NCI-H2081 (cell line): Measurements from ENCODE around the gene CACNA2D1.

ENCODE experiments used
- DNase-seq, 2 experiments: peaks; one replicate each; lab custom pipeline; 2025; lab: John Stamatoyannopoulos, UW

The CACNA2D1 gene

GRCh38 chr7:82109288-82109687 lies 334.3 kb downstream of the CACNA2D1 start:
- no peak for DNase-seq

DNA sequence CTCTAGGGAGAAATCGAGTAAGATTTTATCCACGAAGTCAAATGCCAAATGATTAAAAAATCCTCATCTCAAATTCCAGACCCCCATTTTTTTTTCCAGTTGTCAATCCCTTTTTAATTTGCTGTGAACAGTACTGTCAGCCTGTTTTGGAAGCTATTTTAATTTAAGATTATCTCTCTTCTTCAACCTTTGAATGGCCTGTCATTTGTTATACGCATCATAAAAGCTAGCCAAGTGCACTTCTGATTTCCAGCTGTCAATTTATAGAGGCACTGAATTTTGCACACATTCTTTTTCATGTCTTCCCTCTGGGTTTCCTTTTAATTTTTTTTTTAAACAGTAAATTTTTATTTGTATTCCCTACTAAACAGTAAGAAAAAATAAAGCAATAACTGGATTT lies 337.4 kb downstream of the CACNA2D1 start:
- DNase-seq: no peak

DNA sequence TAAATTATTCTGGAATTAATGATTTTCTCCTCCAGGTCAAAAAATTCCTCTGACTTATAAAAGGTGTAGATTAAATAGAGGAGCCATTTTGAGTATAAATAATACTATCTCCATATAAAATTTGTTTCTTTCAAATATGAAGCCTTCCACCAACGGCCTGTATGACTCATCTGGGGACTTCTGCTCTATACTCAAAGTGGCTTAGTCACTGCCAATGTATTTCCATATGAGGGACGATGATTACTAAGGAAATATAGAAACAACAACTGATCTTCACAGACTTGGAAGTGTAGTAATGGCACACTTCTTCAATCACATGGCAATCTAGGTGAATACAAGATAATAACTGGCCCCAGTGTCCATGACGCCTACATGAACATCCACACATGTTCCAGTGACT lies 338.1 kb downstream of the CACNA2D1 start:
- DNase-seq: no peak

GRCh38 chr7:82098414-82098813 lies 345.2 kb downstream of the CACNA2D1 start:
- no peak for DNase-seq

DNA sequence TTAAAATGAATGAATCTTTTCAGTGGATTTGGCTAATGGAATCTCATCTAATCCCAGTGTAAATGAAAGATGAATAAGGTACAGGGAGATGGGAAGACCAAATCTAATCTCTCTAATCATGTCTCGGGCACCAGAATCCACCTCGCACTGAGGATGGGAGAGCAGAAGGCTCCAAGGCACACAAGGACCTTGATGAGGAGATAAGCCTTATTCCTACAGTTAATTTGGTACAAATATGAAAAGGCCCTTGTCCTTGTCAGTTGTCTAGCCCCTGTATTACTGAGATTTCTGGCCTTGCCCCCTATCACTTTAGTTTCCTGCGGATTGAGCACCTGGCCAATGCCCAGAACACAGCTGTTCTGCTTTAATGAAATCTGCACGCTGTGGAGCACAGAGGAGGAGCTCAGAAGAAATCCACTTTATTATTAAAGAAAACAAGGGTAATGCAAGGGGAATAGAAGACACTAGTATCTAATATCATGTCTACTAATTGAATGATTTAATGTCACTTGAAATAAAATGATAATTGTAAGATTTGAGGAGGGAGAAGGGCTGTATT lies 352.4 kb downstream of the CACNA2D1 start:
- DNase-seq: no peak

- DNase-seq: no peak
These were observed 356.5 kb downstream of the CACNA2D1 start for GRCh38 chr7:82087099-82087498.

- no peak for DNase-seq
These were observed 358.5 kb downstream of the CACNA2D1 start for GRCh38 chr7:82085116-82085515.

- no peak for DNase-seq
These were observed 361.8 kb downstream of the CACNA2D1 start for GRCh38 chr7:82081644-82082224.

DNA sequence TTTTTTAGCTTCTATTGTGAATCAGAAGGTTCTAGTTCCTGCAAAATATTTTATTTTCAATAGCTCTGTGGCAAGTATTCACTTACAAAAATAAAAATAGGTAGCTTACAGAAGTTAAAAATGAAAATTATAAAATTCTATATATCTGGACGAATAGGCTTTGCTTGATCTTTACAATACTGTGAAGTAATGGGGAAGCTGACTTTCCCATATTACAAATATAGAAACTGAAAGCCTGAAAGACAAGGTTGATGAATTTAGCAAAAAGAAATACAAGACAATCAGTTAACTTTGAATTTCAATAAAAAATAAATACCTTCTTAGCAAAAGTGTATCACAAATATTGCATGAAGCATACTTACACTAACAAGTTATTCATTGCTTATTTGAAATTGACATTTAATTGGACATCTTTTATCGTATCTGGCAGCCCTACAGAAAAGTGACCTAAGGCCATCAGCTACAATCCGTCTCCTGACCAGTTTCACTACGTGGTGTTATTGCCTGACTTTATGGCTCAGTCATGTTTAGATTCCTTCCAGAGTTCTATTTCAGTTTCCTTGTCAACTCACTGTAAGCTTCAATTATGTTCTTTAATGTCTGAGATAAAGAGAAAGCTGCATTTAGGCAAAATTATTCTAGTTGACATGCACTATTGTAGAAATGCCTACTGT lies 363.2 kb downstream of the CACNA2D1 start:
- DNase-seq: no peak

DNA sequence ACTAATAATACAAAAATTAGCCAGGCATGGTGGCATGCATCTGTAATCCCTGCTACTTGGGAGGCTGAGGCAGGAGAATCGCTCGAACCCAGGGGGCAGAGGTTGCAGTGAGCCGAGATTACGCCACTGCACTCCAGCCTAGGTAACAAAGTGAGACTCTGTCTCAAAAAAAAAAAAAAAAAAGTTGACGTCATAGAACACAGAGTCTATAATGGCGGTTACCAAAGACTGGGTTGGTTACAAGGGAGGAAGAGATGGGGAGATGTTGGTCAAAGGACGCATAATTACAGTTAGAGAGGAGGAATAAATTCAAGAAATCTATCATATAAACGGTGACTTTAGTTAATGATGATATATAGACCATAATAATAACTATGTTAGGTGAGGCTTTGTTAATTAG lies 364.1 kb downstream of the CACNA2D1 start:
- no peak for DNase-seq

- DNase-seq: no peak
These were observed 364.8 kb downstream of the CACNA2D1 start for GRCh38 chr7:82078807-82079206.

DNA sequence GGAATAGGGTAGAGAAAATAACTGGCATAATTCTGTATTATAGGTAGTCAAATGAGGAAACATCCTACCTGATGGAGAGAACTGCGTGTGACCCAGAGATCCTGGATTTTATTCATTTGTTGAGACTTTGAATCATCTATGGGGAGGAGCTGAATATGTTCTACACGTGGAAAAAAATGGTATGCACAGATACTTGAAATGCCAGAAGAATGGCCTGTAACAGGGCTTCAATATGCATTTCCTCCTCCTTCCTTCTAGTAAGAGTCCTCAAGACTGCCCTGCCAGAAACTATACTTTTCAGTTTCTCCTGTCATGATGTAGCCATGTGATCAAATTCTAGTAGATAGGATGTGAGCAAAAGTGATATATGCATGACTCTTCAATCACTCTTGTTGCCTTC lies 372.1 kb downstream of the CACNA2D1 start:
- DNase-seq: no peak

DNA sequence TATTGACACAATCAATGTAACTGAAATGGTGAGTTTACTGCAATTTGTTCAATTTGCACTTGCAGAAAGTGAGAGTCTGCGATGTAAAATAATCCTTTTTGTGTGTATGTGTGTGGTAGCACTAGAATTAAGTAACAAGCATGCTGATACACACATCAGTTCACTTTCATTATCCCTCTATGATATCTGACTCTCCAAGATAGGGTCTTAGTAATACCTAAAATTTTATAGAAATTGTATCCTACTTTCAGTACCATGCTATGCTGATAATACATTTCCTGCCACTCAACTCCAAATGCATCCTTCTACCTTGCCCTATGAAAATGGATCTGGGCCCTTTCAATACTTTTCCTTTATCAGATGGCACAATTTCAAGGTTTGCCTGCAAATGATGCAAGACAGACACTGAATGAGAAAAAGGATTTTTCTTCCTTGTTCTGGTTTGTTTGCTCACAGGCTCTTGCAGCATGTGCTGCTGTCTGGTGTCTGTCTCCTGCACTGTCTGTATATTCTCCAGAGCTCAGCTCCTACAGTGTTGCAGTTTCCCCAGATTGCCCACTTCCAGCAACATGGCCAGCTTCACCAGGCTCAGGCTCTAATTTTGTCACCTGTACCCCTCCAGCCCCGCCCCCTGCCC lies 375.8 kb downstream of the CACNA2D1 start:
- no peak for DNase-seq

DNA sequence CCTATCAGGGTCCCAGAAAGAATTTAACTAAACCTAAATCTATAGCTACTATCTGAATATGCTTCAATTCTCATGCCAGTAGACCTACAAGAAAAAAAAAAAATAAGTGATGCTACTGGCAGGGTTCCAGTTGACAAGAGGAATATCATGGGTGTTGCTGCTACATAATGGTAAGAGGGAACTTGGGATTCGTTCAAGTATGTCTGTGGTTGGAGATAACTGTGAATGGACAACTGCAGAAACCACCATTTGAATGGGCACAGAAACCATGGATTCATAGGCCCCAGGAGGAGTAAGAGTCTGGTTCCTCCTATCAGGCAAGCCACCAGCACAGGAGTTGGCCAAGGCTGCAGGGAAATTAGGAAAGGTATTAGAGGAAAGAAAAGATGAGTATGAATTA lies 386.1 kb downstream of the CACNA2D1 start:
- DNase-seq: no peak

DNA sequence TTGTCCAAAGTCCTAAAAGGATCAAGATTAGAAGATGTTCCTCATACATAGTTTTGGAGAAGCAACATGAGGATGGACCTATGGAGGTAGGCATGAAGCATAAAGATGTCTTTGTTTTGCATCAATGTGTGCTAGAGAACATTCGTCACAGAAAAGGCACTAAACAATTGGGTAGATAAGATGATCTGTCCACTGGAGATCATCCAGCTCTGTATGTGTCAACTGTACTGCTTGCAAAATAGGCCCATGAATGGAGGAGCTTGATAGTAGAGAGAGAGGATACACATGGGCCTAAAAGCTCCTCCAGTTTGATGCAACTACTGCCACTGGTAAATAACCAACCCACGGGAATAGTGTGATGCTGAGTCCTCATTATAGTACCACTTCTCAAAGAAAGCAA lies 387.3 kb downstream of the CACNA2D1 start:
- DNase-seq: no peak

DNA sequence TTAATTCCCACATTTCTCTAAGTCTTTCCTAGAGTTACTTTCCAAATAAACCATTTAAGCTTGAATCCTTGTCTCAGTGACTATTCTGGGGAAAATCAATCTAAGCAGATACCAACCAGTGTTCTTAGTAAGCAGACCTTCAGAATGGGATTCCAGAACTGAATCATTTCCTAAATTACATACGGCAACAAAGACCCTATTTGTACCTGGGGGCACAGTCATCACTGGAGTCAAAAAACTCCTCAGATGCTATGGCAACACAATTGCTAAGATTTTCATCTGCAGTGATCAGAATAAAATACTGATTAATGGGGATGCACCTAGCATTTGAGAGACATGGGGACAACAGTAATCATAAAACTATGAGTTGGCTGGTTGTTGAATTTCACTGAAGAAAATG lies 389.0 kb downstream of the CACNA2D1 start:
- DNase-seq: no peak

GRCh38 chr7:82053453-82054032 lies 390.0 kb downstream of the CACNA2D1 start:
- no peak for DNase-seq

DNA sequence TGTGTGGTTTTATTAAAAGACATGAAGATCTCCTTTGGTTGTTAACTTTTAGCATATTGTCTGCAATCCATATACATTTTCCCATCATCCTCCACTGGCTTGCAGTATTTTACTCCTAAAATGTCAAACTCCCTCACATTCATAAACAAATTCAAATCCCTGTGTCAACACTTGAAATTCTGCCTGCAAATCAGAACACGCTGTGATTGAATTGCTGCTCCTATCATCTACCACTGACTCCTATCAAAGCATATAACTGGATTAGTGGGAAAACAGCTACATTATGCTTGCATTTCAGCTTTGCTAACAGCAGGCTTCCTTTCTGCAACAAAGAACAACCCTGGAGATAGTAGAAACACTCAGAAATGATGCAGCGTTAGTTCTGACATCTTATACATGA lies 392.0 kb downstream of the CACNA2D1 start:
- peak; percentile 35 to 71 for DNase-seq

GRCh38 chr7:82050792-82051191 lies 392.8 kb downstream of the CACNA2D1 start:
- DNase-seq: no peak

DNA sequence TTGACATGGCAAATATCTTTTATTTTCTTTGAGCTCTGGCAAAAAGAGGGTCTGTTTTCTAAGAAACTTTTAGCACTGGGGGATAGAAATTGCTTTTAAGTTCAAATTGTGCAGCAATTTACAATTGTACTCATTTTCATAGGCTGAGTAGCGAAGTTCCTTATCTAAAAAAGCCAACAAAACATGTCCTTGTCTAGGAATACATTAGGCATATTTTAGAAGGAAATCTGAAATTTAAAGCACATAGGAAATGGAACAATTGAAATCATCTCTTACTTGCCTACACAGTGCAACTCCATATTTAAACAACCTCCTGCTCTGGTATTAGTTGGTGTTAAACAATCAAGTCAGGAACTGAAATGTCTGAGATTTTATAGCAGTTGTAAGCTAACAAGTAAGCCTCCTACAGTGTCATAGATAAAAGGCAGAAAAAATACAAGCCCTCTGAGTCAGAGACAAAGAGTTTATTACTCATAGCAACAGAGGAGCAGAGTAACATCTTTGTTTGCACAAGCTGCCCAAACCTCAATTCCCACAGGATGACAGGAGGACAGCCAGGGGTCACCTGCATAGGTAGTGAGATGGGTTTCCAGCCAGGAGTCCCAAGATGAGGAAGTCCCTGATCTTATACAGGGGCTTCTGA lies 393.6 kb downstream of the CACNA2D1 start:
- peak in 1 of 2 experiments; percentile 58 for DNase-seq

- DNase-seq: peak in 1 of 2 experiments; percentile 40
These were observed 394.1 kb downstream of the CACNA2D1 start for GRCh38 chr7:82049442-82049841.

GRCh38 chr7:82044497-82045080 lies 399.0 kb downstream of the CACNA2D1 start:
- DNase-seq: peak; percentile 62 to 77
